Measurements from ENCODE around the gene VDR. TPM values are rescaled to one million over a fixed set of nuclear protein-coding genes. Genes with fewer than 3 reads are reported as not detected.

VDR gene
- total RNA-seq, 4 donors from 2014 or later, result 1.9 to 6.0 (median 3.6) TPM

GRCh38 chr12:47793015-47793681 is 111.6 kb downstream of the VDR start:
- no peak for TF ChIP-seq CTCF (IDR thresholded peaks at IDR 0.05; ENCODE audit: low read depth)

GRCh38 chr12:47791874-47792273 is 112.9 kb downstream of the VDR start:
- TF ChIP-seq CTCF (IDR thresholded peaks at IDR 0.05; ENCODE audit: low read depth), result no peak

Other genes with a start within 250 kb of the VDR start
- 10 to 100 TPM in 3 of 4 donors, 1 to 10 TPM in 1; 10.0 to 24.1 (median 14.2) TPM for gene RPAP3, start 199.0 kb downstream of the VDR start, total RNA-seq
- gene ENDOU, start 179.5 kb downstream of the VDR start, total RNA-seq, result 1 to 10 TPM in 1 of 4 donors, under 1 TPM in 1, not detected in 2; 0.33 to 3.2 TPM
- gene RAPGEF3, start 146.1 kb downstream of the VDR start, total RNA-seq, result 100 to 1,000 TPM in 1 of 4 donors, 10 to 100 TPM in 3; 36.9 to 223 (median 48.5) TPM
- 10 to 100 TPM; 18.9 to 38.4 (median 21.4) TPM for gene SLC48A1, start 131.8 kb downstream of the VDR start, total RNA-seq
- 10 to 100 TPM; 25.8 to 72.9 (median 43.0) TPM for gene HDAC7, start 85.1 kb downstream of the VDR start, total RNA-seq
- gene TMEM106C, start 58.6 kb upstream of the VDR start, total RNA-seq, result 10 to 100 TPM; 16.5 to 49.7 (median 39.4) TPM
- gene COL2A1, start 99.5 kb upstream of the VDR start, total RNA-seq, result not detected
- gene SENP1, start 201.1 kb upstream of the VDR start, total RNA-seq, result 10 to 100 TPM; 14.6 to 20.3 (median 18.0) TPM
- 10 to 100 TPM in 3 of 4 donors, 1 to 10 TPM in 1; 5.1 to 19.5 (median 16.0) TPM for gene PFKM, start 214.4 kb upstream of the VDR start, total RNA-seq